Bronchial epithelial cell (primary cell): ENCODE measurements around the gene RNF5. TPM values are rescaled to one million over a fixed set of nuclear protein-coding genes. Genes with fewer than 3 reads are reported as not detected.

Experiments used
- DNase-seq: peaks from one replicate; pipeline ENCODE4 v3.0.0-alpha.2; 2010; ENCODE audit warnings: low read depth
- FAIRE-seq: peaks from 2 replicates; lab custom pipeline; 2011; peaks lifted over from hg19 to GRCh38; lab: Jason Lieb, UNC
- H3K27me3 ChIP-seq: 2 replicates; pipeline ENCODE4 v1.5.1; 2011; ENCODE audit warnings: low read length; ENCODE audit not compliant: control insufficient read depth, insufficient read depth
- H3K36me3 ChIP-seq: 2 replicates; pipeline ENCODE4 v1.5.1; 2011; ENCODE audit warnings: low read length; ENCODE audit not compliant: control insufficient read depth, insufficient read depth
- H3K4me3 ChIP-seq: 2 replicates; pipeline ENCODE4 v1.5.1; 2011; ENCODE audit warnings: mild to moderate bottlenecking, low read depth, low read length, control low read depth
- CTCF ChIP-seq: IDR thresholded peaks from 2 replicates; pipeline ENCODE4 v1.5.1; 2011; ENCODE audit warnings: mild to moderate bottlenecking, moderate library complexity, low read length, control low read depth, inconsistent platforms; ENCODE audit not compliant: insufficient read depth, severe bottlenecking
- total RNA-seq: library from RNA; depleted of rRNA; stranded (reverse); fragments of >200 nt; gene quantifications from 2 replicates; pipeline ENCODE4 v1.2.1, GENCODE V29; 2014

The RNF5 gene
- total RNA-seq, 1 donor from 2014 or later = 50.5 TPM

- no peak for TF ChIP-seq CTCF
- no peaks in the 10 kb centered on the region for H3K36me3 ChIP-seq
- FAIRE-seq (no peak), DNase-seq (no peak)
- no peak overlapping the region for H3K4me3 ChIP-seq
- H3K27me3 ChIP-seq = no peaks in the 10 kb centered on the region
Measured at GRCh38 chr6:32220021-32220420, 41.8 kb downstream of the RNF5 start.

- FAIRE-seq = no peak
- DNase-seq = peak; percentile 52
- no peak for TF ChIP-seq CTCF
- Histone ChIP-seq H3K27me3 (no peaks in the 10 kb centered on the region), H3K4me3 (no peak overlapping the region), H3K36me3 (no peaks in the 10 kb centered on the region)
Measured at GRCh38 chr6:32222333-32223230, 44.4 kb downstream of the RNF5 start.

DNA sequence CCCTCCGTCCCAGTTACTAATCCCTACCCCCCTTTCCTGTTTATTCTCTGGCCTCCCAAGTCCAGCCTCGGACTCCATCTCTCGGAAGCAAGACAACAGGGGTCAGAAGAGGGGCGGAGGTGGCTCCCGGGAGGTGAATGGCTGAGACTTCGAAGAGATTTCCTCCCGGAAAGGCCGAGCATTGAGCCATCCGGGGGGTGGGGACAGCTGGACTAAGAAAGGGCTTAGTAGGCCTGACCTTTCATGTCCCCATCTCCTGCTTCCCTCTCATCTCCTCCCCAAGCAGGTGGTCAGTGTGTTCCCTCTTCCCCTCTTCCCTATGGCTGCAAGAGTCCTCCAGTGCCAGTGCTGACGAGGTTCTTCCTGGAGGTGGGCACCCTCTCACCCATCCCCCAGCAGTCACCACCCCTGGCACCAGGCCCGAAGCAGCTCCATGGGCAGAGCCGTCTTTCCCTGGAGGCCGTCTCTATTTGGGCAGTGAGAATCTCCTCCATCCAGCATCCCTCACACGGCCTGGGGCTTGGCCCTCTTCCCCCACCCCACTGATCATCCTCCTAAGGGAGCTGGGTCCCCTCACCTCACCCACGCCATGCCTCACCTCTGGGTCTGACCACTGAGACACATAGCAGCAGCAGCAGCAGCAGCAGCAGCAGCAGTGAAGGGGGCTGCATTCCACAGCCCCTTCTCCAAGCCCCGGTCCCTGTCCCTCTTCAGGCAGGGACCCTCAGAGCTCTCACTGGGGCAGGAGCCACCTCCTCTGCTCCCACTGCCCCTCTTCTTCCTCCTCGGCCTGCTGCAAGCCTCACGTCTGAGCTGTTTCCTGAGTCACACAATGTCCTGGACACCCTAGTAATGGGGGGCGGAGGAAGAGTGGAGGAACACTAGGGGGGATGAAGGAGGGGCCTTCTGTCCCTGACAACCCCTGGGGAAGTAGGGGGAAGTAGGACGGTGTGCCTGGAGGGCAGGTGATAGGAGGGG, 45.3 kb downstream of the RNF5 start, which contains the start of gene NOTCH4:
TSS of gene NOTCH4 (minus strand) at position 810 of the 978 bp plus-strand sequence. CDS start at position 671, 139 bp downstream.
- H3K4me3 ChIP-seq = no peak within 1 kb of the TSS
- DNase-seq = no peak
- TF ChIP-seq CTCF = no peak
- H3K27me3 ChIP-seq = no peaks in the 10 kb centered on the region
- no peaks in the 10 kb centered on the region for H3K36me3 ChIP-seq
- no peak for FAIRE-seq

DNA sequence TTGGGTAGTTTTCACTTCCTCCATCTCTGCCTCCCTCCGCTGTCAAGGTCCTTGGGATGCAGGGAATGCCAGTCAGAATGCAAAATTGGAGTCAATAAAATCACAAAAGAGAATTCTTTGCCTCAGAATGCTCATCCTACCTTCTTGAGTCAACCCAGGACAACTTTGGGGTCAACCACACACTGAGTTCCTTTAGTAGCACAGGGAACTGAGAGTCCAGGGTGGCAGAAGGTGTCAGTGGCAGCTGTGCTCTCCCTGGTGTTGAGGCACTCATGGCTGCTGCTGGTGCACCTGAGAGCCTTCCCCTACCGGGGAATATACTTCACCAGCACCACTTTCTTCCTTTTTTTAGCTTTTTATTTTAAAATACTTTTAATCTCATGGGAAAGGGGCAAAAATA, 46.5 kb downstream of the RNF5 start:
- Histone ChIP-seq H3K4me3 (no peak overlapping the region), H3K36me3 (no peaks in the 10 kb centered on the region), H3K27me3 (no peaks in the 10 kb centered on the region)
- DNase-seq = no peak
- no peak for FAIRE-seq
- TF ChIP-seq CTCF = no peak

DNA sequence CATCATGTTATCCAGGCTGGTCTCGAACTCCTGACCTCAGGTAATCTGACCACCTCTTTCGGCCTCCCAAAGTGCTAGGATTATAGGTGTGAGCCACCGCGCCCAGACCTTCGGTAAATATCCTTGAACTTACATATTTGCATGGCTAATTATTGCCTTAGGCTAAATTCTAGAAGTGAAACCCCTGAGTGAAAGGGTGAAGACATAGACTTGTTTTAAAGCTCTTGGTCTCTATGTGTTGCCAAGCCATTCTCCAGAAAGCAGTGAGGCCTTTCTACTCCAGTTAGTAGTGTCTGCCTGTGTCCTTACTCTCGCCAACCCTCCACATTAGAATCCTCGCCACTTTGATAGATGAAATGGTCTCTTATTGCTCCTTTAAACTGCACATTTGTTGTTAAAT, 48.2 kb downstream of the RNF5 start:
- no peak for FAIRE-seq
- H3K36me3 ChIP-seq = no peaks in the 10 kb centered on the region
- no peak for DNase-seq
- H3K4me3 ChIP-seq = no peak overlapping the region
- no peaks in the 10 kb centered on the region for H3K27me3 ChIP-seq
- no peak for TF ChIP-seq CTCF

Other genes starting within 250 kb of the RNF5 start
- gene CFB, start 232.3 kb upstream of the RNF5 start, total RNA-seq = 2.4 and 2.6 TPM in 2 replicates
- 163 and 177 TPM in 2 replicates for gene NELFE, start 219.4 kb upstream of the RNF5 start, total RNA-seq
- gene SKIC2, start 219.2 kb upstream of the RNF5 start, total RNA-seq = 44.8 and 48.0 TPM in 2 replicates
- gene DXO, start 206.3 kb upstream of the RNF5 start, total RNA-seq = 8.4 and 12.2 TPM in 2 replicates
- gene C4A, start 196.3 kb upstream of the RNF5 start, total RNA-seq = 1.2 and 1.8 TPM in 2 replicates
- 1.6 and 2.6 TPM in 2 replicates for gene C4B, start 163.6 kb upstream of the RNF5 start, total RNA-seq
- under 0.01 TPM in 1 of 2 replicates, not detected in the other for gene CYP21A2, start 140.0 kb upstream of the RNF5 start, total RNA-seq
- 1.4 and 2.4 TPM in 2 replicates for gene TNXB, start 69.1 kb upstream of the RNF5 start, total RNA-seq
- gene ATF6B, start 50.2 kb upstream of the RNF5 start, total RNA-seq = 8.7 and 11.1 TPM in 2 replicates
- gene FKBPL, start 48.1 kb upstream of the RNF5 start, total RNA-seq = 7.4 and 8.4 TPM in 2 replicates
- gene PRRT1, start 26.5 kb upstream of the RNF5 start, total RNA-seq = not detected in 2 replicates
- gene PPT2, start 24.3 kb upstream of the RNF5 start, total RNA-seq = 5.8 and 38.5 TPM in 2 replicates
- 0.26 and 1.7 TPM in 2 replicates for gene EGFL8, start 13.8 kb upstream of the RNF5 start, total RNA-seq
- 5.8 and 9.0 TPM in 2 replicates for gene AGPAT1, start 2.3 kb upstream of the RNF5 start, total RNA-seq
- 0.26 TPM in 2 replicates for gene AGER, start 5.8 kb downstream of the RNF5 start, total RNA-seq
- 16.3 and 19.3 TPM in 2 replicates for gene PBX2, start 11.8 kb downstream of the RNF5 start, total RNA-seq
- gene GPSM3, start 14.2 kb downstream of the RNF5 start, total RNA-seq = 0.64 and 0.79 TPM in 2 replicates
- gene NOTCH4, start 45.7 kb downstream of the RNF5 start, total RNA-seq = 0.26 and 0.38 TPM in 2 replicates
- gene TSBP1, start 193.5 kb downstream of the RNF5 start, total RNA-seq = not detected in 2 replicates
- gene BTNL2, start 228.8 kb downstream of the RNF5 start, total RNA-seq = 0.13 and 0.26 TPM in 2 replicates